RPMI7951 (cell line): ENCODE measurements around the gene TMPRSS3. TPM values are rescaled to one million over a fixed set of nuclear protein-coding genes. Genes with fewer than 3 reads are reported as not detected.
A peak's percentile ranks its signal among the peaks of the same experiment; 100 is the strongest.

Experiments used
- DNase-seq: peaks from one replicate; pipeline ENCODE4 v3.0.0-alpha.2; 2012; ENCODE audit warnings: low read depth
- total RNA-seq: library from RNA; depleted of rRNA; stranded (reverse); fragments of >200 nt; shearing (Covaris generic); gene quantifications from 2 replicates; pipeline ENCODE4 v1.2.3, GENCODE V29; 2014

The TMPRSS3 gene
- total RNA-seq, 1 experiment from 2014 or later: not detected

DNA sequence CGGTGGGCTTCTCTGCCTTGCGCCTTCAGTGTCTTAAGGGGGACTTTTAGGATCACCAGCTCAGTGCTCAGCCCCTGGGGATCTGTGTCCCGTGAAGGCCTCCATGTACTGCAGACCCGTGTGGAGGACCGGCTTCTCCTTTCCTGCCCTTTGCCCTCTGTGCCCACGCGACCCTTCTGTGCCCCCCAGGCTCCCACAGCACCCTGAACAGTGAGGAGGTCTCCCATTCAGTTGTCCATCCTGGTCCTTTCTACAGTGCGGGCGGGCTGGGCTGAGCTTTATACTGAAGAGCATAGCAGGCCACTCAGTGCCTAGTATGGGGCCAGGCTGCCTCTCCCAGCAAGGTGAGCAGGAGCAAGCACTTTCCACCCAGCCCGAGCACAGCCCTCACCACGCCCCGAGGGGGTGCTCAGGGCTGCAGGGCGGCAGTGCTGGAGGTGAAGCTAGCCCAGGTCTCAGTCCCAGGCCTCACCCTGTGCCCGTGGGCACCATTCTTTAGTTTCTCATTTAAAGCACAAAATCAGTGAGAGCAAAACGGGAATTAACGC lies 21.9 kb downstream of the TMPRSS3 start:
- DNase-seq: no peak

- no peak for DNase-seq
These were observed 22.5 kb downstream of the TMPRSS3 start for GRCh38 chr21:42373196-42373907.

DNA sequence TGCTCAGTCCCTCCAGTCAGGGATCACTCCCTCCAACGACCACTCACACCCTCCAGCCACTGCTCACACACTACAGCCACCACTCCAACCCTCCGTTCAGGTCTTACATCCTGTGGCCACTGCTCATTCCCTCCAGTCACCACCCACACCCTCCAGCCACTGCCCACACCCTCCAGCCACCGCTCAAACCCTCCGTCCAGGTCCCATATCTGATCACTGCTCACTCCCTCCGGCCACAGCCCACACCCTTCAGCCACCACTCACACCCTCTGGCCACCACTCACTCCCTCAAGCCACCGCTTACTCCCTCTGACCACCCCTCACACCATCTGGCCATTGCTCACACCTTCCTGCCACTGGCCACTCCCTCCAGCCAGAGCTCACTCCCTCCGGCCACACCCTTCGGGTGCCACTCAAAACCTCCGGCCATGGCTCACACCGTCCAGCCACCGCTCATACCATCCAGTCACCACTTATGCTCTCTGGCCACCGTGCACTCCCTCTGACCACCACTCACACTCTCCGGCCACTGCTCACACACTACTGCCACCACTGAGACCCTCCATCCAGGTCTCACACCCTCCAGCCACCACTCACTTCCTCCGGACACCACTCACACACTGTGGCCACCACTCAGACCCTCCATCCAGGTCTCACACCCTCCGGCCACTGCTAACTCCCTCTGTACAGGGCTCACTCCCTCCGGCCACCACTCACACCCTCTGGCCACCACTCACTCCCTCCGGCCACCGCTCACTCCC lies 24.8 kb downstream of the TMPRSS3 start:
- no peak for DNase-seq

DNA sequence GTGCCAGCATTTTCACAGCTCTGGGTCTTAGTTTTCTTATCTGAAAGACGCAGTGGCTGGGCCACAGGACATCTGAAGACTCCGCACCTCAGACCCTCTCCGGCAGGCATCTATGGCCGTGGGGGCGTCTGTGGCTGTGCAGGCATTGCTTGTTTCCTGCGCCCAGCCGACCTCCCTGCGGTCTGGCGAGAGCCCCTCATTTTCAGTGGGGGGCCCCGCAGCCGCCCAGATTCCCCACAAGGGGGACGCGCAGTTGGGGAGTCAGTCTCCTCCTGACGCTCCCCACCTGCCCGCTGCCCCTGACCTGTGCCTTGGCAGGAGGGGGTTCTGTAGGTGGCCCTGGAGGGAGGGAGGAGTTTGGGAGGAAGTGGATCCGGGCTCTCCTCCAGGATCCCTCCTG lies 26.0 kb downstream of the TMPRSS3 start:
- no peak for DNase-seq

GRCh38 chr21:42367367-42368165 lies 28.3 kb downstream of the TMPRSS3 start:
- DNase-seq: no peak

DNA sequence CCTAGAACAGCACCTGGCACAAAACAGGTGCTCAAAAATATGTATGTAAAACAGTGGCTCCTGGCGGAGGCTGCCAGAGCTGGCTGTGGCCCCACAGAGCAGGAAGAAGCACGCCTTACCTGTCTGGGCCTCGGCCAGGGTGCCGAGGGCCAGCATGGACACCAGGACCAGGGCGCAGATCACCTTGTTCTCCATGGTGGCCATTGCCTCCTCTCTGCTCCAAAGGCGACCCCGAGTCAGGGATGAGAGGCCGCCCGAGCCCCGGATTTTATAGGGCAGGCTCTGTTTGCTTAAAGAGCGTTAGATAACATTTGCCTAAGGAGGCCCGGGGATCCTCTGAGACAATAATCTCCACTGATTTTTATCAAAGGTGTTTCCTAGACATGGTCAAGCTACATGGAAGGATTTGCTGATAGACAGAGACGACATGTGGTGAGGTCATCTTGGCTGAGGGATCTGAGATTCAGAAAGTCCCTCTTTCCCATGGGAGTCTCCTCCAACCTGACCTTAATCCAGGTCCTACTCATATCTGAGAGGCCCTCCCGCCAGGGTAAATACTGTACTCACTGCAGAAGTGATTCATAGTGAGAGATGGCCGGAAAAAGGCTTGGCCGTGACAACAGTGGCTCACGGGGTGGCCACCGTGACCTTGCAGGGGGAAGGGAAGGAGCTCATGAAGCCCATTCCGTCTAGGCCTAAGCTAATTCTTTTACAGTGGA lies 29.4 kb downstream of the TMPRSS3 start, which contains the start of gene TFF1:
TSS of gene TFF1 (minus strand) at position 244 of the 719 bp plus-strand sequence. CDS start at position 204, 40 bp downstream.
- DNase-seq: peak; percentile 3

DNA sequence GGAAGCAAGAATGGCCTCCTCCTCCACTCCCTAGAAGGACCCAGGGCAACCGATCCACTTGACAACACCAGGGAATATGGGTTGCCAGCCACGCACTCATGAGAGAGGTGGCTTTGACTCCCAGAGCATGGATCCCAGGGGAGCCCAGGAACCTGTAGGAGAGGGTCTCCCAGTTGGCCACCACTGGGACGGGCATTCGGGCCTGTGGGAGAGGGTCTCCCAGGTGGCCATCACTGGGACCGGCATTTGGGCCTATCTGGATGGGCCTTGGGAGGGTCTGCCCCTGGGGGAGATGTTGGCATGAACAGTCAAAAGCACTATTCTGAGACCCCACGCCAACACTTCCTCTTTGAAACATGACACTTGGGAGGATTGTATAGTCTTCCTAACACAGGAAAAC lies 30.1 kb downstream of the TMPRSS3 start:
- no peak for DNase-seq

GRCh38 chr21:42364304-42364865 lies 31.5 kb downstream of the TMPRSS3 start:
- DNase-seq: no peak

- no peak for DNase-seq
These were observed 32.5 kb downstream of the TMPRSS3 start for GRCh38 chr21:42363312-42363711.

GRCh38 chr21:42362700-42363099 lies 33.2 kb downstream of the TMPRSS3 start:
- no peak for DNase-seq

DNA sequence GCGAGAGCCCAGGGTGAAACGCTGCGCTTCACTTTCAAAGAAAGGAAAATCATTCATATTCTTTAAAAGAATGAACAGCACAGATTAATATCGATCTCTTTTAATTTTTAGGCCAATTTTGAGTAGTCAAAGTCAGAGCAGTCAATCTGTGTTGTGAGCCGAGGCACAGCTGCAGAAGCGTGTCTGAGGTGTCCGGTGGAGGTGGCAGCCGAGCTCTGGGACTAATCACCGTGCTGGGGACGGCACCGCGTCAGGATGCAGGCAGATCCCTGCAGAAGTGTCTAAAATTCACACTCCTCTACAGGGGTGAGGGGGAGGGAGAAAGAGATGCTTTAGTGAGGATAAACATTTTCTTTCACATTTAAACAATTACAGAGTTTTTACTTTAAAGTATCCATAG lies 33.7 kb downstream of the TMPRSS3 start:
- DNase-seq: no peak

- DNase-seq: no peak
These were observed 34.6 kb downstream of the TMPRSS3 start for GRCh38 chr21:42361286-42361685.

GRCh38 chr21:42360317-42360716 lies 35.5 kb downstream of the TMPRSS3 start:
- DNase-seq: no peak

- DNase-seq: no peak
These were observed 36.9 kb downstream of the TMPRSS3 start for GRCh38 chr21:42358937-42359336.

GRCh38 chr21:42358261-42358660 lies 37.6 kb downstream of the TMPRSS3 start:
- no peak for DNase-seq

GRCh38 chr21:42357307-42357706 lies 38.5 kb downstream of the TMPRSS3 start:
- DNase-seq: no peak

DNA sequence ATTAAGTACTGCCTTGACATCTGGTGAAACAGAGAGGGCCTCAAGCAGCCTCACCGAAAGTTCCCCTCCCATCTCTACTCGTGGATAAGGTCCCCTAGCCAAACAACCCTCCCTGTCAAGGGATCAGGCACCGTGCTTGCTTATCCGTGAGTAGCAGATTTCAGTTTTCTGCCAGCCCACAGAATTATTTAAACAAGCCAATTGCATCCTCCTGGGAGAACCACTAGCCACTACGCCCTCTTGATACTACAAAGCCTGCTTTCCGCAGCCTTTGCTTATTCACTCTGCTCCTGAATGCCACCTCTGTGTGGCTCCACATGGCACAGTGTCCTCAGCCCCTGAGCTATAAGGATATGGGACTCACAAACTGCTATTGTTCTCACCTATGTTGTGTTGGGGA lies 39.2 kb downstream of the TMPRSS3 start:
- no peak for DNase-seq

GRCh38 chr21:42356046-42356445 lies 39.8 kb downstream of the TMPRSS3 start:
- no peak for DNase-seq

DNA sequence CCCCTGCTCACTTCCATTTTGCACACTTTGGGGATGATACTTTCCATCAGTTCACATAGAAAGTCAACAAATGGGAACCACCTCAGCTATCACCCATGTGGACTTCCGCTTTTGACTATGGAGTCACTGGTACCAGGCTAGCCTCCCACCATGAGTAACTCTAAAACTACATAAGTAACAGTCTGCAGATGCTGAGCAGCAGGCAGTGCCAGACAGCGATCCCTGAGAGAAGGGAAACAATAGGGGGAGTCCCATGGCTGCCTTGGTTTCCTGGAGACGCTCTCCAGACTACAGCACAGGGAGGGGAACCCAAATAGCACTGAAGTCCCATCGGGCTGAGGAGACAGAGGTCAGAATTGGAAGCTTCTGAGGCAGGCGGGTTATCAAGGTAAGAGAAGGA lies 42.2 kb downstream of the TMPRSS3 start:
- no peak for DNase-seq

GRCh38 chr21:42352441-42353095 lies 43.3 kb downstream of the TMPRSS3 start:
- DNase-seq: no peak
